Measurements from ENCODE around the gene NCKAP5.

The NCKAP5 gene

GRCh38 chr2:133371286-133371685 is 197.0 kb downstream of the NCKAP5 start:
- no peak for DNase-seq

GRCh38 chr2:133369901-133370658 is 198.2 kb downstream of the NCKAP5 start:
- no peak for DNase-seq

- DNase-seq, result no peak
Measured at GRCh38 chr2:133365117-133365516, 203.1 kb downstream of the NCKAP5 start.

GRCh38 chr2:133364636-133365035 is 203.6 kb downstream of the NCKAP5 start:
- no peak for DNase-seq

GRCh38 chr2:133363884-133364283 is 204.4 kb downstream of the NCKAP5 start:
- DNase-seq, result no peak

GRCh38 chr2:133362061-133362476 is 206.2 kb downstream of the NCKAP5 start:
- DNase-seq, result no peak

- no peak for DNase-seq
Measured at GRCh38 chr2:133360882-133361281, 207.4 kb downstream of the NCKAP5 start.

GRCh38 chr2:133360190-133360589 is 208.1 kb downstream of the NCKAP5 start:
- DNase-seq, result no peak

- no peak for DNase-seq
Measured at GRCh38 chr2:133352719-133353118, 215.5 kb downstream of the NCKAP5 start.

GRCh38 chr2:133346654-133347053 is 221.6 kb downstream of the NCKAP5 start:
- no peak for DNase-seq

- DNase-seq, result no peak
Measured at GRCh38 chr2:133345638-133346037, 222.6 kb downstream of the NCKAP5 start.

- no peak for DNase-seq
Measured at GRCh38 chr2:133344849-133345248, 223.4 kb downstream of the NCKAP5 start.

- DNase-seq, result no peak
Measured at GRCh38 chr2:133343018-133343352, 225.3 kb downstream of the NCKAP5 start.

- no peak for DNase-seq
Measured at GRCh38 chr2:133342286-133343017, 225.8 kb downstream of the NCKAP5 start.

- DNase-seq, result no peak
Measured at GRCh38 chr2:133341575-133341974, 226.7 kb downstream of the NCKAP5 start.

GRCh38 chr2:133338224-133338623 is 230.0 kb downstream of the NCKAP5 start:
- no peak for DNase-seq

- no peak for DNase-seq
Measured at GRCh38 chr2:133334923-133335322, 233.3 kb downstream of the NCKAP5 start.

- no peak for DNase-seq
Measured at GRCh38 chr2:133333181-133333580, 235.1 kb downstream of the NCKAP5 start.

GRCh38 chr2:133331436-133331835 is 236.8 kb downstream of the NCKAP5 start:
- peak; percentile 91 for DNase-seq

GRCh38 chr2:133326652-133327397 is 241.4 kb downstream of the NCKAP5 start:
- DNase-seq, result peak; percentile 52

- peak; percentile 4 for DNase-seq
Measured at GRCh38 chr2:133324150-133324561, 244.1 kb downstream of the NCKAP5 start.

- DNase-seq, result no peak
Measured at GRCh38 chr2:133322909-133323308, 245.4 kb downstream of the NCKAP5 start.

- no peak for DNase-seq
Measured at GRCh38 chr2:133317178-133317577, 251.1 kb downstream of the NCKAP5 start.

- DNase-seq, result no peak
Measured at GRCh38 chr2:133316557-133316956, 251.7 kb downstream of the NCKAP5 start.
